ENCODE results near the gene SUN1.

DNA sequence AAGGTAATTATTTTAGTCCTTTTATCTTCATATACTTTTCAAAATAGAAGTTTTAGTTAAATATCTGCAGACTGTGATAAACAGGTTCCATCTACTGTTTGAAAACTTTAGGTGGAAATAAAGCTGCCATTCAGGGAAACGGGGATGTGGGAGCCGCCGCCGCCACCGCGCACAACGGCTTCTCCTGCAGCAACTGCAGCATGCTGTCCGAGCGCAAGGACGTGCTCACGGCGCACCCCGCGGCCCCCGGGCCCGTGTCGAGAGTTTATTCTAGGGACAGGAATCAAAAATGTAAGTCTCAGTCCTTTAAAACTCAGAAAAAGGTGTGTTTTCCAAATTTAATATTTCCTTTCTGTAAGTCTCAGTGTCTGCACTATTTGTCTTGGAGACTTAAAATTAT lies 11.0 kb downstream of the SUN1 start:
- TF ChIP-seq CTCF (IDR thresholded peaks at IDR 0.05) = no peak
- TF ChIP-seq ZBTB21 (CRISPR knock-in tag; IDR thresholded peaks at IDR 0.05; ENCODE audit: borderline replicate concordance) = no peak
- TF ChIP-seq ZNF138 (CRISPR knock-in tag; conservative IDR thresholded peaks at IDR 0.05) = no peak
- TF ChIP-seq, protein P1, sequence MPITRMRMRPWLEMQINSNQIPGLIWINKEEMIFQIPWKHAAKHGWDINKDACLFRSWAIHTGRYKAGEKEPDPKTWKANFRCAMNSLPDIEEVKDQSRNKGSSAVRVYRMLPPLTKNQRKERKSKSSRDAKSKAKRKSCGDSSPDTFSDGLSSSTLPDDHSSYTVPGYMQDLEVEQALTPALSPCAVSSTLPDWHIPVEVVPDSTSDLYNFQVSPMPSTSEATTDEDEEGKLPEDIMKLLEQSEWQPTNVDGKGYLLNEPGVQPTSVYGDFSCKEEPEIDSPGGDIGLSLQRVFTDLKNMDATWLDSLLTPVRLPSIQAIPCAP (CRISPR knock-in tag; IDR thresholded peaks at IDR 0.05) = no peak
- no peak for TF ChIP-seq ZNF671 (CRISPR knock-in tag; IDR thresholded peaks at IDR 0.05)
